Measurements from ENCODE around the gene ZNF445. TPM values are rescaled to one million over a fixed set of nuclear protein-coding genes. Genes with fewer than 3 reads are reported as not detected.
A peak's percentile ranks its signal among the peaks of the same experiment; 100 is the strongest.
"Not testable (repeated sequence)": the region's sequence is repeated elsewhere in the genome, so short reads cannot be mapped to it uniquely, and the experiment has no call there.

ZNF445 gene
- total and polyA plus RNA-seq, 4 donors, result 2.1 to 8.7 (median 4.9) TPM

- Histone ChIP-seq H3K4me1 (ENCODE audit: control insufficient read depth in 4 of 4, insufficient read depth in 4 of 4, low read length in 3 of 4) (no peaks in the 10 kb centered on the region), H3K27ac (ENCODE audit: low read depth in 1 of 2, low read length in 2 of 2) (no peak overlapping the region), H3K36me3 (ENCODE audit: control insufficient read depth in 4 of 4, insufficient read depth in 3 of 4, low read depth in 1 of 4, low read length in 3 of 4) (no peaks in the 10 kb centered on the region), H3K9ac (ENCODE audit: low read depth in 1 of 2, low read length in 2 of 2) (no peak overlapping the region), H3K27me3 (ENCODE audit: control insufficient read depth in 4 of 4, insufficient read depth in 4 of 4, low read length in 3 of 4) (no peaks in the 10 kb centered on the region), H3K4me3 (ENCODE audit: low read depth in 1 of 3, low read length in 3 of 3) (no peak overlapping the region), H3K9me3 (ENCODE audit: control insufficient read depth in 4 of 4, low read length in 3 of 4) (no peaks in the 10 kb centered on the region)
- DNase-seq (ENCODE audit: low spot score), result no peak
- whole genome bisulfite sequencing, result 91% methylated on average over 2 of the region's 2 CpGs
- TF ChIP-seq JUND (IDR thresholded peaks at IDR 0.05) (no peak), GABPA (IDR thresholded peaks at IDR 0.05 in 1 of 2, conservative IDR thresholded peaks at IDR 0.05 in 1 of 2) (no peak), REST (IDR thresholded peaks at IDR 0.05) (no peak), FOXA2 (IDR thresholded peaks at IDR 0.05) (no peak), RAD21 (IDR thresholded peaks at IDR 0.05) (peak in 1 of 2 donors; percentile 30), CTCF (IDR thresholded peaks at IDR 0.05; ENCODE audit: low read depth, low read length, missing input control) (peak; percentile 18), SP1 (IDR thresholded peaks at IDR 0.05) (no peak)
These were observed 58.9 kb downstream of the ZNF445 start for GRCh38 chr3:44418549-44418948.

- H3K4me3 ChIP-seq (ENCODE audit: low read depth in 1 of 3, low read length in 3 of 3); H3K9me3 ChIP-seq (ENCODE audit: control insufficient read depth in 4 of 4, low read length in 3 of 4); H3K27ac ChIP-seq (ENCODE audit: low read depth in 1 of 2, low read length in 2 of 2); DNase-seq (ENCODE audit: low spot score); H3K36me3 ChIP-seq (ENCODE audit: control insufficient read depth in 4 of 4, insufficient read depth in 3 of 4, low read depth in 1 of 4, low read length in 3 of 4); H3K27me3 ChIP-seq (ENCODE audit: control insufficient read depth in 4 of 4, insufficient read depth in 4 of 4, low read length in 3 of 4); H3K9ac ChIP-seq (ENCODE audit: low read depth in 1 of 2, low read length in 2 of 2); H3K4me1 ChIP-seq (ENCODE audit: control insufficient read depth in 4 of 4, insufficient read depth in 4 of 4, low read length in 3 of 4): not testable (repeated sequence)
- WGBS, result 93% methylated on average over 4 of the region's 4 CpGs
These were observed 59.4 kb downstream of the ZNF445 start for GRCh38 chr3:44418118-44418517.

GRCh38 chr3:44416031-44417030, 61.1 kb downstream of the ZNF445 start:
- H3K27me3 ChIP-seq (ENCODE audit: control insufficient read depth in 4 of 4, insufficient read depth in 4 of 4, low read length in 3 of 4), result no peaks in the 10 kb centered on the region
- H3K27ac ChIP-seq (ENCODE audit: low read depth in 1 of 2, low read length in 2 of 2), result no peak overlapping the region
- H3K4me3 ChIP-seq (ENCODE audit: low read depth in 1 of 3, low read length in 3 of 3), result no peak overlapping the region
- no peaks in the 10 kb centered on the region for H3K9me3 ChIP-seq (ENCODE audit: control insufficient read depth in 4 of 4, low read length in 3 of 4)
- 96% methylated on average over 11 of the region's 11 CpGs for WGBS
- DNase-seq (ENCODE audit: low spot score), result no peak
- H3K9ac ChIP-seq (ENCODE audit: low read depth in 1 of 2, low read length in 2 of 2), result no peak overlapping the region
- H3K4me1 ChIP-seq (ENCODE audit: control insufficient read depth in 4 of 4, insufficient read depth in 4 of 4, low read length in 3 of 4), result no peaks in the 10 kb centered on the region
- H3K36me3 ChIP-seq (ENCODE audit: control insufficient read depth in 4 of 4, insufficient read depth in 3 of 4, low read depth in 1 of 4, low read length in 3 of 4), result no peaks in the 10 kb centered on the region
- no peak for TF ChIP-seq NR2F2 (IDR thresholded peaks at IDR 0.05)
- no peak for TF ChIP-seq JUND (IDR thresholded peaks at IDR 0.05)
- TF ChIP-seq REST (IDR thresholded peaks at IDR 0.05), result no peak
- TF ChIP-seq RXRA (IDR thresholded peaks at IDR 0.05), result no peak
- no peak for TF ChIP-seq HNF4A (conservative IDR thresholded peaks at IDR 0.05)
- no peak for TF ChIP-seq FOXA1 (IDR thresholded peaks at IDR 0.05)
- no peak for TF ChIP-seq FOXA2 (IDR thresholded peaks at IDR 0.05)
- no peak for TF ChIP-seq MAX (IDR thresholded peaks at IDR 0.05)
- TF ChIP-seq CTCF (IDR thresholded peaks at IDR 0.05; ENCODE audit: low read depth, low read length, missing input control), result no peak
- no peak for TF ChIP-seq ATF3 (IDR thresholded peaks at IDR 0.05)
- no peak for TF ChIP-seq SP1 (IDR thresholded peaks at IDR 0.05)
